Testis (tissue), 3 donors: ENCODE measurements around the gene PPHLN1. TPM values are rescaled to one million over a fixed set of nuclear protein-coding genes. Genes with fewer than 3 reads are reported as not detected.

Source experiments
- DNase-seq: peaks from one replicate; pipeline ENCODE4 v3.0.0-alpha.2; 2019
- H3K27ac ChIP-seq, 2 donors: fragments of 200-600 bp; sonication (generic); one replicate each; pipeline ENCODE4 v1.5.1; 2019
- H3K27me3 ChIP-seq: fragments of 200-600 bp; sonication (generic); one replicate; pipeline ENCODE4 v1.5.1; 2019
- H3K36me3 ChIP-seq: fragments of 200-600 bp; sonication (generic); one replicate; pipeline ENCODE4 v1.5.1; 2017; ENCODE audit warnings: low read depth; ENCODE audit errors: missing control alignments
- H3K4me1 ChIP-seq: fragments of 200-600 bp; sonication (generic); one replicate; pipeline ENCODE4 v1.5.1; 2019
- H3K4me3 ChIP-seq, 2 donors: fragments of 200-600 bp; sonication (generic); one replicate each; pipeline ENCODE4 v1.5.1; 2017 to 2019
- H3K9me3 ChIP-seq: fragments of 200-600 bp; sonication (generic); one replicate; pipeline ENCODE4 v1.5.1; 2017
- CTCF ChIP-seq, 3 experiments: fragments of 450-650 bp in 2 of 3; fragments of 200-600 bp in 1 of 3; sonication (generic) in 1 of 3; IDR thresholded peaks; one replicate each; pipeline ENCODE4 v1.5.1; 2016 to 2019; ENCODE audit warnings: antibody characterized with exemption in 3 of 3, mild to moderate bottlenecking in 2 of 3, moderate library complexity in 1 of 3
- POLR2A ChIP-seq: fragments of 450-650 bp; IDR thresholded peaks from one replicate; pipeline ENCODE4 v1.6.1; 2017; ENCODE audit warnings: antibody characterized with exemption, mild to moderate bottlenecking, moderate library complexity
- WGBS, 2 donors: methylation state at CpG; one replicate each; pipeline ENCODE4 v1.1.5; 2018; 5-methylcytosine and 5-hydroxymethylcytosine counted together
- intact Hi-C: fragments of 100-400 bp; cut with DNase I; formaldehyde crosslinking; loops from one replicate; pipeline ENCODE4 v1.15.1; 2023; ENCODE audit warnings: low total_unique reads
- polyA plus RNA-seq: library from polyadenylated mRNA; stranded (reverse); fragments of 350-450 nt; fragmentation: Illumina TruSeq; extraction: RNeasy Lipid Tissue Mini Kit (QIAGEN cat#74804); gene quantifications from one replicate; pipeline ENCODE4 v1.2.3, GENCODE V29; 2014; ENCODE audit warnings: low read depth, low replicate concordance; ENCODE audit not compliant: insufficient read depth
- total RNA-seq, 2 donors: library from RNA; depleted of rRNA; stranded (reverse); fragments of >200 nt; gene quantifications; one replicate each; pipeline ENCODE4 v1.2.3, GENCODE V29; 2016

Gene PPHLN1
- total and polyA plus RNA-seq, 3 donors from 2014 or later = 83.1 to 101 (median 91.7) TPM

- no peak for DNase-seq
- intact Hi-C loops = no loop called here
- Histone ChIP-seq H3K27me3 (no peaks in the 10 kb centered on the region), H3K36me3 (no peaks in the 10 kb centered on the region), H3K27ac (no peak overlapping the region), H3K9me3 (no peaks in the 10 kb centered on the region), H3K4me1 (no peaks in the 10 kb centered on the region), H3K4me3 (no peak overlapping the region)
- TF ChIP-seq CTCF (IDR thresholded peaks at IDR 0.05) = no peak
- TF ChIP-seq POLR2A = no peak
- 33 to 40% methylated on average over 2 of the region's 2 CpGs for WGBS, 2 donors
Measured at GRCh38 chr12:42356344-42356743, 30.4 kb downstream of the PPHLN1 start.

GRCh38 chr12:42360747-42361403, 34.9 kb downstream of the PPHLN1 start:
- Histone ChIP-seq H3K9me3 (no peaks in the 10 kb centered on the region), H3K4me3 (no peak overlapping the region), H3K27me3 (no peaks in the 10 kb centered on the region), H3K4me1 (no peaks in the 10 kb centered on the region), H3K36me3 (no peaks in the 10 kb centered on the region), H3K27ac (no peak overlapping the region)
- intact Hi-C loops = no loop called here
- DNase-seq = no peak
- 97 to 98% methylated on average over 6 of the region's 6 CpGs for WGBS, 2 donors
- TF ChIP-seq CTCF (IDR thresholded peaks at IDR 0.05) (no peak), POLR2A (no peak)

- no peaks in the 10 kb centered on the region for H3K36me3 ChIP-seq
- no peak for DNase-seq
- TF ChIP-seq CTCF (IDR thresholded peaks at IDR 0.05) = no peak
- no peak for TF ChIP-seq POLR2A
- H3K27me3 ChIP-seq = no peaks in the 10 kb centered on the region
- H3K9me3 ChIP-seq = no peaks in the 10 kb centered on the region
- 83 to 91% methylated on average over 4 of the region's 4 CpGs for WGBS, 2 donors
- H3K27ac ChIP-seq = no peak overlapping the region
- intact Hi-C loops = no loop called here
- H3K4me1 ChIP-seq = no peaks in the 10 kb centered on the region
- H3K4me3 ChIP-seq = no peak overlapping the region
Measured at GRCh38 chr12:42361909-42362646, 36.1 kb downstream of the PPHLN1 start.

- no peaks in the 10 kb centered on the region for H3K9me3 ChIP-seq
- H3K36me3 ChIP-seq = no peaks in the 10 kb centered on the region
- no peaks in the 10 kb centered on the region for H3K4me1 ChIP-seq
- DNase-seq = no peak
- intact Hi-C loops = no loop called here
- H3K27me3 ChIP-seq = no peaks in the 10 kb centered on the region
- no peak overlapping the region for H3K4me3 ChIP-seq
- H3K27ac ChIP-seq = no peak overlapping the region
- no peak for TF ChIP-seq POLR2A
- TF ChIP-seq CTCF (IDR thresholded peaks at IDR 0.05) = no peak
Measured at GRCh38 chr12:42362647-42363260, 36.8 kb downstream of the PPHLN1 start.
